Astrocyte of the spinal cord (primary cell): Measurements from ENCODE around the gene PRKG1.

Source experiments
- DNase-seq: peaks from one replicate; pipeline ENCODE4 v3.0.0; 2011; ENCODE audit warnings: low read depth, low spot score
- H3K4me3 ChIP-seq: 2 replicates; pipeline ENCODE4 v1.5.1; 2011; ENCODE audit warnings: low read depth, mild to moderate bottlenecking, low read length, moderate library complexity
- in situ Hi-C: cut with HindIII; loops from 2 replicates; pipeline ENCODE4 v1.10.0; 2017; ENCODE audit warnings: low sequenced_read_pairs
- TF ChIP-seq, protein P1 (sequence below): IDR thresholded peaks from 2 replicates; pipeline ENCODE4 v1.5.1; 2012; ENCODE audit warnings: low read depth, mild to moderate bottlenecking, low read length, inconsistent platforms

Gene PRKG1

DNA sequence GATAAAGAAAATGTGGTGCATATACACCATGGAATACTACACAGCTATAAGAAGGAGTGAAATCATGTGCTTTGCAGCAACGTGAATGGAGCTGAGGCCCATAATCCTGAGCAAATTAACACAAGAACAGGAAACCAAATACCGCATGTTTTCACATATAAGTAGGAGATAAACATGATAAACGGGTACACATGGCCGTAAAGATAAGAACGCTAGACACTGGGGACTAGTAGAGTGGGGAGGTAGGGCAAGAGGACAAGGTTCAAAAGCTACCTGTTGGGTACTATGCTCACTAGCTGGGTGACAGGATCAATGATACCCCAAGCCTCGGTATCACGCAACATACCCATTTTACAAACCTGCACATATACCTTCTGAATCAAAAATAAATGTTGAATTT is 511.5 kb downstream of the PRKG1 start:
- no peak overlapping the region for H3K4me3 ChIP-seq
- TF ChIP-seq, protein P1, sequence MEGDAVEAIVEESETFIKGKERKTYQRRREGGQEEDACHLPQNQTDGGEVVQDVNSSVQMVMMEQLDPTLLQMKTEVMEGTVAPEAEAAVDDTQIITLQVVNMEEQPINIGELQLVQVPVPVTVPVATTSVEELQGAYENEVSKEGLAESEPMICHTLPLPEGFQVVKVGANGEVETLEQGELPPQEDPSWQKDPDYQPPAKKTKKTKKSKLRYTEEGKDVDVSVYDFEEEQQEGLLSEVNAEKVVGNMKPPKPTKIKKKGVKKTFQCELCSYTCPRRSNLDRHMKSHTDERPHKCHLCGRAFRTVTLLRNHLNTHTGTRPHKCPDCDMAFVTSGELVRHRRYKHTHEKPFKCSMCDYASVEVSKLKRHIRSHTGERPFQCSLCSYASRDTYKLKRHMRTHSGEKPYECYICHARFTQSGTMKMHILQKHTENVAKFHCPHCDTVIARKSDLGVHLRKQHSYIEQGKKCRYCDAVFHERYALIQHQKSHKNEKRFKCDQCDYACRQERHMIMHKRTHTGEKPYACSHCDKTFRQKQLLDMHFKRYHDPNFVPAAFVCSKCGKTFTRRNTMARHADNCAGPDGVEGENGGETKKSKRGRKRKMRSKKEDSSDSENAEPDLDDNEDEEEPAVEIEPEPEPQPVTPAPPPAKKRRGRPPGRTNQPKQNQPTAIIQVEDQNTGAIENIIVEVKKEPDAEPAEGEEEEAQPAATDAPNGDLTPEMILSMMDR = no peak
- in situ Hi-C loops = no loop called here
- no peak for DNase-seq

DNA sequence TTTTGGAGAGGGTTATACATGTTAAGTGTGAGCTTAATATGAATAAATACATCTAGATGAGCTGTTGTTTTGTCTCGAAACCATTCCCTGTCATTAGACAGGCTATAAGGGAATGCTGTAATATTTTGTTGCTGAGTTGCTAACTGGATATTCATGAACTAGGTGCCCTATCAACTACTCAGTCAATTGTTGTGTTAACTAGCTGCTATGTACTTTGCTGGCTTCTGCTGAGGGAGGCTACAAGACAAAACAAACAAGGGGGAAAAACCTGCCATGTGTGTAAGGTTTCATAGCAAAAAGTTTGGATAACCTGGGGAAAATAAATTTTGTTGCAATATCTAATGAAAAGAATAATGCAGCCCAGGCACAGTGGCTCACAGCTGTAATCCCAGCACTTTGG is 514.7 kb downstream of the PRKG1 start:
- H3K4me3 ChIP-seq = no peak overlapping the region
- in situ Hi-C loops = no loop called here
- TF ChIP-seq, protein P1 = no peak
- no peak for DNase-seq

DNA sequence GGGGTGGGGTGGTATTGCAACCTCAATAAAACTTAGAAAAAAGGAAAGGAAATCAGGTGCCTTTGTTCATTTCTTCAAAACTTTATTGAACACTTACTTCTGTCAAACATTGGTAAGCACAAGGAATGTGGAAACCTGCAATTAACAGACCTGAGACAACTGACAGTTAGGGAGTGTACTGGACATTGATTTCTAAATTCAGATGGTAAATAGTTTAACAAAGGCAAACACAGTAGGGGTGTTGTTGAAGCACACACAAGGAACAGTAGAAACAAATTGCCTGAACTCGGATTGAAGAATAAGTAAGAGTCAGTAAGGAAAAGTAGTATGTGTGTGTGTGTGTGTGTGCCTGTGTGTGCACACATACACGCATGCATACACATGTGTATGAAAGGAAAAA is 516.5 kb downstream of the PRKG1 start:
- no peak overlapping the region for H3K4me3 ChIP-seq
- in situ Hi-C loops = no loop called here
- no peak for DNase-seq
- TF ChIP-seq, protein P1 = no peak

DNA sequence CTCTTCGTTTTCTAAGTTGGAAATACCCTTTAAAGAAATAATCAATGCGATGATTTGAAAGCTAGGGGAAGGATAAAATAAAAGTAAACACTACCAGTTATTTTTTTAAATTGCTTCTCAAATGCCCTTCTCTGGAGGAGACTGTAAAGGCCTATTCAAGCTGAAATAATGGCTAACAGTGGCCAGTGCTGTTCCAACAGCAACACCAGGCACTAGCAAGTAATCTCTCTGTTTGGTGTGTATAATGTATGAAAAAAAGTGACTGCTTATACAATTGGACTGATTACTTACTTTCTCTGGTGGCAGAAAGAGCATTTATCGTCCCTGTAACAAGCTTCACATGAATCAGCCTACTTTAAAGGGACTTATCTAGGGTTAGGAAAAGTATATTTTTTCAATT is 522.4 kb downstream of the PRKG1 start:
- no peak for DNase-seq
- H3K4me3 ChIP-seq = no peak overlapping the region
- in situ Hi-C loops = no loop called here
- TF ChIP-seq, protein P1 = no peak

DNA sequence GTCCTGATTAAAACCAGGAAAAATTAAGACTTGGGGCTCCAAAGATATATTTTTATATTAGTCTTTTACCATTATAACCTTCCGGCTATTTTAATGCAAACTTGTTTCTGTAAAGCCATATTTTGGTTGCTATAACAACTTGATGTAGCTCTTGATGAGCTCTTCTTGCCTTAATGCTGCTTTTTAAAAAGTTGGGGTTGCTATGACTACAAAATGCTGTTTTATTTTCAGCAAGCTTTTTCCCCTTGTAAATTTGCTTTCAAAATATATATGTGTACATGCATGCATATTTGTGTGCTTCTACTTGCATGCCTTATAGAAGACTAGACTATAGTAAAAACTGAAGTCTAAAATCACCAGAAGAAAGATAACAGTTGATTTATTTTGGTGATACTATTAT is 525.4 kb downstream of the PRKG1 start:
- TF ChIP-seq, protein P1 = no peak
- in situ Hi-C loops = no loop called here
- H3K4me3 ChIP-seq = no peak overlapping the region
- no peak for DNase-seq

DNA sequence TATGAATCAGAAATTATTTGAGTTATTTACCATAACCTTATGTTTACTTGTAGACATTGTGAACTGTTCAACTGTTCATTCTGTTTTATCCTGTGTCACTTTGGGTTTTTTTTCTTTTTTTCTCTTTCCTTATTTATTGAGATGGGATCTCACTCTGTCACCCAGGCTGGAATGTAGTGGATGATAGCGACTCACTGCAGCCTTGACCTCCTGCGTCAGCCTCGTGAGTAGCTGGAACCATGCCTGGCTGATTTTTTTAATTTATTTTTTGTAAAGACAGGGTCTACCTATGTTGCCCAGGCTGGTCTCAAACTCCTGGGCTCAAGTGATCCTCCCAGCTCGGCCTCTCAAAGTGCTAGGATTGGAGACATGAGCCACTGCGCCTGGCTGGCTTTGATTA is 528.0 kb downstream of the PRKG1 start:
- no peak overlapping the region for H3K4me3 ChIP-seq
- TF ChIP-seq, protein P1 = no peak
- in situ Hi-C loops = no loop called here
- DNase-seq = no peak

DNA sequence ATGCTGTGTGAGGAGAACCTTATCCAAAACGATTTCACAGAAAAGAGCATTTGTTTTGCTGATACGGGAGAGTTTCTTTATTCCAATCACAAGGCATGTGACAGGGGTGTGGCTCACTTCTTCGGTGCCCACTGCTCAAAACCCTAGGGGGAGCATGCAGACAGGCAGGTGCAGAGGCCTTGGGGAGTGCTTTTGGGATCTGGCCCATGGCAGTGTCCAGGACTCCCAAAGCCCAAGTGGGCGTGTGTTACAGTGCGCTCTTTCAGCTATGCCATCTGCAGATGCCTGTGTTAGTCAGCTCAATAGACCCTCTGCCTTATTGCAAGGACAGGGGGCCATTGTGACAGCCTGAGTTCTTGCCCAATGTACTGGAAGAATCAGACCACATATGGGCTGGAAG is 530.3 kb downstream of the PRKG1 start:
- no peak overlapping the region for H3K4me3 ChIP-seq
- TF ChIP-seq, protein P1 = no peak
- DNase-seq = no peak
- in situ Hi-C loops = no loop called here
